EL (cell line): ENCODE measurements around the gene MRGPRD.

Source experiments
- DNase-seq: peaks from one replicate; pipeline ENCODE4 v3.0.0-alpha.2; 2016

Gene MRGPRD

GRCh38 chr11:68980776-68981065 is at the start of gene MRGPRD:
TSS of gene MRGPRD (minus strand) at chr11:68980986. CDS start at chr11:68980986, 0 bp downstream.
- no peak for DNase-seq

GRCh38 chr11:69030301-69030700 is 49.5 kb upstream of the MRGPRD start:
- DNase-seq, result no peak

GRCh38 chr11:69027704-69028372 is 47.1 kb upstream of the MRGPRD start:
- no peak for DNase-seq

GRCh38 chr11:69024509-69024908 is 43.7 kb upstream of the MRGPRD start:
- DNase-seq, result no peak

GRCh38 chr11:69022260-69022659 is 41.5 kb upstream of the MRGPRD start:
- no peak for DNase-seq

- DNase-seq, result peak; percentile 50
Observed at GRCh38 chr11:69018924-69019323, 38.1 kb upstream of the MRGPRD start.

- no peak for DNase-seq
Observed at GRCh38 chr11:69017951-69018350, 37.2 kb upstream of the MRGPRD start.

GRCh38 chr11:69014898-69015549 is 34.2 kb upstream of the MRGPRD start:
- DNase-seq, result no peak

GRCh38 chr11:69014084-69014851 is 33.5 kb upstream of the MRGPRD start:
- DNase-seq, result no peak

- peak; percentile 92 for DNase-seq
Observed at GRCh38 chr11:69013009-69013951, 32.5 kb upstream of the MRGPRD start, which contains the start of gene MRGPRF. TSS of gene MRGPRF (minus strand) at chr11:69013246. CDS start at chr11:69009901, 3,345 bp downstream.

GRCh38 chr11:69012092-69013008 is 31.6 kb upstream of the MRGPRD start:
- peak; percentile 74 for DNase-seq

- DNase-seq, result no peak
Observed at GRCh38 chr11:69011624-69012091, 30.9 kb upstream of the MRGPRD start.

- DNase-seq, result peak; percentile 91
Observed at GRCh38 chr11:69010964-69011623, 30.3 kb upstream of the MRGPRD start.

GRCh38 chr11:69010361-69010891 is 29.6 kb upstream of the MRGPRD start:
- DNase-seq, result peak; percentile 37

GRCh38 chr11:69009441-69010211 is 28.8 kb upstream of the MRGPRD start:
- no peak for DNase-seq

GRCh38 chr11:69008737-69009440 is 28.1 kb upstream of the MRGPRD start:
- DNase-seq, result peak; percentile 98

- DNase-seq, result peak; percentile 20
Observed at GRCh38 chr11:69007975-69008381, 27.2 kb upstream of the MRGPRD start.

- DNase-seq, result no peak
Observed at GRCh38 chr11:69006816-69007215, 26.0 kb upstream of the MRGPRD start.
